ENCODE results near the gene ALG11. TPM values are rescaled to one million over a fixed set of nuclear protein-coding genes. Genes with fewer than 3 reads are reported as not detected.

Gene ALG11
- total RNA-seq, 1 donor from 2014 or later = 44.7 TPM

DNA sequence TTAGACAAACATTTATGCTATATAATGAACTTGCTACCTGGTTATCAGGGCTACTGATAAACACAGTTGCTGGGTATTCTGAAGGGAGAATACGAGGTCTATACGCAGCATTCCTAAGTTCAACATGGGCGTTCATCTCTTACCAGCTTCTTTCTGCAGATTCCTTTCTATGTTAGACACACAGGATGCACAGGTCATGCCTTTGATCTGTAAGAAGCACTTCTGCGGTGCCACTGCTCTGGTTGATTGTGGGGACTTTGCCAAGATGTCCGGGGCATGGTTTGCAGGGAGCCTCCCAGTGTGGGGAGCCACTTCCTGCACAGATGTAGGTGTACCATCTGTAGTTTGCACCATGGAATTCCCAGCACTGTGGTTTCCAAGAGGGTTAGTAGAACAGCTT, 41.8 kb upstream of the ALG11 start:
- Mint-ChIP-seq H3K4me1 (ENCODE audit: unreplicated experiment) (peaks cover 29% of the 10 kb centered on the region), H3K27ac (ENCODE audit: unreplicated experiment) (no peak overlapping the region), H3K9me3 (ENCODE audit: unreplicated experiment) (no peaks in the 10 kb centered on the region), H3K36me3 (ENCODE audit: low read depth, unreplicated experiment) (peaks cover 10% of the 10 kb centered on the region), H3K27me3 (ENCODE audit: unreplicated experiment) (peaks cover 3% of the 10 kb centered on the region), H3K4me3 (ENCODE audit: unreplicated experiment) (no peak overlapping the region)
- DNase-seq (ENCODE audit: low spot score) = no peak
- TF ChIP-seq, protein P1, sequence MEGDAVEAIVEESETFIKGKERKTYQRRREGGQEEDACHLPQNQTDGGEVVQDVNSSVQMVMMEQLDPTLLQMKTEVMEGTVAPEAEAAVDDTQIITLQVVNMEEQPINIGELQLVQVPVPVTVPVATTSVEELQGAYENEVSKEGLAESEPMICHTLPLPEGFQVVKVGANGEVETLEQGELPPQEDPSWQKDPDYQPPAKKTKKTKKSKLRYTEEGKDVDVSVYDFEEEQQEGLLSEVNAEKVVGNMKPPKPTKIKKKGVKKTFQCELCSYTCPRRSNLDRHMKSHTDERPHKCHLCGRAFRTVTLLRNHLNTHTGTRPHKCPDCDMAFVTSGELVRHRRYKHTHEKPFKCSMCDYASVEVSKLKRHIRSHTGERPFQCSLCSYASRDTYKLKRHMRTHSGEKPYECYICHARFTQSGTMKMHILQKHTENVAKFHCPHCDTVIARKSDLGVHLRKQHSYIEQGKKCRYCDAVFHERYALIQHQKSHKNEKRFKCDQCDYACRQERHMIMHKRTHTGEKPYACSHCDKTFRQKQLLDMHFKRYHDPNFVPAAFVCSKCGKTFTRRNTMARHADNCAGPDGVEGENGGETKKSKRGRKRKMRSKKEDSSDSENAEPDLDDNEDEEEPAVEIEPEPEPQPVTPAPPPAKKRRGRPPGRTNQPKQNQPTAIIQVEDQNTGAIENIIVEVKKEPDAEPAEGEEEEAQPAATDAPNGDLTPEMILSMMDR (IDR thresholded peaks at IDR 0.05; ENCODE audit: unreplicated experiment) = no peak

DNA sequence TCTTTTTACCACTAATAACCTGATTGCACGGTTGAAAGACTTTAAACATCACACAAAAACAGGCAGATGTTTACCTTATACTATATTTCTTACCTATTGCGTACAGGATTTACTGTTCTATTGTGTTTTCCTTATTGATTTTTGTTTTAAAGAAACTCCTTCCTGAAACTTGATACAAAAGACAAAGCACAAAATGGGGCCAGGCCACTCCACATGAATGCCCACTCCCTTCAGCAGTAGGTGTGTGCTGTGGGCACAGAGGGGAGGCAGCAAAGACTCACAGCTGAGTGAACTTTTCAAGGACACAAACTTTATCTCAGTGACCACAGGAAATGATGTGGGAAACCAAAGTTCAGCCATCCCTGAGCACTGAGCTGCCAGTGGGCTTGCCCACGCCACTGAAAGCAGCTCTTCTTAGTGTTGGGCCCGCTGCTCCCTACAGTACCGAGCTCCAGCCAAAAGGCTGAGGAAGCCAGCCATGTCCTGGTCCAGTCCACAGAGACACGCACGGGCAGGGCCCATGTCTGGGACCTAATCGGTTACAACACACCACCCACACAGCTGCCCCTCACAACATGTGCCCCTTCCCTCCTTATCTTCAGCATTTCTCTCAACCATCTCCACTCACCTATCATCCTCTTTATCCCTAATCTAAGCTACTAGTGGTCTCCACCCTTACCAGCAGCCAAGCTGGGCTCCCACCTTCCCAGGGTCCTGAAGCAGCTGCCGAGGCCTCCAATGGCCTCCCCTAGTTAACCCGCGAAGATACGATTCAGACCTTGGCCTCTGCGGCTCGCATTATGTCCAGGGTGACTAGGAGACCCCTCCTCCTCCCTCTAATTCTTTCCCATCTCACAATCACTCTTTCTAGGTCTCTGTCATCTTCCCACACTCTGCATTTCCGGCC, 40.4 kb upstream of the ALG11 start:
- no peak overlapping the region for H3K27ac Mint-ChIP-seq (ENCODE audit: unreplicated experiment)
- peaks cover 29% of the 10 kb centered on the region for H3K4me1 Mint-ChIP-seq (ENCODE audit: unreplicated experiment)
- peaks cover 3% of the 10 kb centered on the region for H3K27me3 Mint-ChIP-seq (ENCODE audit: unreplicated experiment)
- no peak overlapping the region for H3K4me3 Mint-ChIP-seq (ENCODE audit: unreplicated experiment)
- H3K9me3 Mint-ChIP-seq (ENCODE audit: unreplicated experiment) = no peaks in the 10 kb centered on the region
- H3K36me3 Mint-ChIP-seq (ENCODE audit: low read depth, unreplicated experiment) = peaks cover 6% of the 10 kb centered on the region
- no peak for DNase-seq (ENCODE audit: low spot score)
- TF ChIP-seq, protein P1 (IDR thresholded peaks at IDR 0.05; ENCODE audit: unreplicated experiment) = no peak

DNA sequence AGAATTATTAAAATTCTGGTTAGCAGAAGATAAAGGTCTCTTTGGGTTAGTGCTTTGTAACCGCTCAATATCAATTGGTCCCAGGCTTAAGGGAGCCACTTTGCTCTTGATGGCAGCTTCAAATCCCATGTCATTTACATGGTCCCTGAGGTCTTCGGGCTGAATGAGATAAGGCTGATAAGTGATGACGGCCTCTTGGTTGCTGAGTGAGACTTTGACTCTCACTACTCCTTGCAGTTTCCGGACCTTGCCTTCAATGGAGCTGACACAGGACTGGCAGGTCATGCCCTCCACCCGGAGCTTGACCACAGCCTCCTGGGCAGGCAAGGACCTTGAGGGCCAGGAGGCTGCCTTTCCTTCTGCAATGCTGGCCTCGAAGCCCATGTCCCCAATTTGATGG, 37.7 kb upstream of the ALG11 start:
- no peak for DNase-seq (ENCODE audit: low spot score)
- Mint-ChIP-seq H3K4me3 (ENCODE audit: unreplicated experiment) (no peak overlapping the region), H3K27me3 (ENCODE audit: unreplicated experiment) (peaks cover 3% of the 10 kb centered on the region), H3K27ac (ENCODE audit: unreplicated experiment) (no peak overlapping the region), H3K9me3 (ENCODE audit: unreplicated experiment) (no peaks in the 10 kb centered on the region), H3K4me1 (ENCODE audit: unreplicated experiment) (peaks cover 25% of the 10 kb centered on the region), H3K36me3 (ENCODE audit: low read depth, unreplicated experiment) (no peaks in the 10 kb centered on the region)
- TF ChIP-seq, protein P1 (IDR thresholded peaks at IDR 0.05; ENCODE audit: unreplicated experiment) = no peak

DNA sequence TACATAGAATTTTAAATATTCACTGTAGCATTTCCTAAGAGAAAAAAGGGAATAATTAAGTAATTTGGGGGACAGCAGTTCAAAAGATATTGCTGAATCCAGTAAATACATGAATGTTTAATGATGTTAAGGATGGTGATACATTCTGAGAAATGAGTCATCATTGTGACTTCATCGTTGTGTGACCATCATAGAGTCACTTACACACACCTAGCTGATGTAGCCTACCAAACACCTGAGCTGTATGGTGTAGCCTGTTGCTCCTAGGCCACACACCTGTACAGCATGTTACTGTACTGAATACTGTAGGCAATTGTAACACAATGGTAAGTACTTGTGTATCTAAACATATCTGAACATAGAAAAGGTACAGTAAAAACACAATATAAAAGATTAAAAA, 35.8 kb upstream of the ALG11 start:
- Mint-ChIP-seq H3K36me3 (ENCODE audit: low read depth, unreplicated experiment) (no peaks in the 10 kb centered on the region), H3K27ac (ENCODE audit: unreplicated experiment) (no peak overlapping the region), H3K9me3 (ENCODE audit: unreplicated experiment) (no peaks in the 10 kb centered on the region), H3K4me3 (ENCODE audit: unreplicated experiment) (no peak overlapping the region), H3K27me3 (ENCODE audit: unreplicated experiment) (peaks cover 3% of the 10 kb centered on the region), H3K4me1 (ENCODE audit: unreplicated experiment) (peaks cover 11% of the 10 kb centered on the region)
- no peak for DNase-seq (ENCODE audit: low spot score)
- TF ChIP-seq, protein P1 (IDR thresholded peaks at IDR 0.05; ENCODE audit: unreplicated experiment) = no peak

DNA sequence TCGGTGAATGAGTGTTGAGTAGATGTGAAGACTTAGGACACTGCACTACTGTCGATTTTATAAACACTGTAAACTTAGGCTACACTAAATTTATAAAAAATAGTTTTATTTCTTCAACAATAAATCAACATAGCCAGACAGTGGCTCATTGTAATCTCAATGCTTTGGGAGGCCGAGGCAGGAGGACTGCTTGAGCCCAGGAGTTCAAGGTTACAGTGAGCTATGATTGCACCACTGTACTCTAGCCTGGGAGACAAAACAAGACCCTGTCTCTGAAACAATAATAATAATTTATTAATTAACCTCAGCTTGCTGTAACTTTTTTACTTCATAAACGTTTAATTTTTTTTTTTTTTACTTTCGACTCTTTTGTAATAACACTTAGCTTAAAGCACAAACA, 35.3 kb upstream of the ALG11 start:
- TF ChIP-seq, protein P1 (IDR thresholded peaks at IDR 0.05; ENCODE audit: unreplicated experiment) = no peak
- Mint-ChIP-seq H3K27ac (ENCODE audit: unreplicated experiment) (no peak overlapping the region), H3K9me3 (ENCODE audit: unreplicated experiment) (no peaks in the 10 kb centered on the region), H3K27me3 (ENCODE audit: unreplicated experiment) (peaks cover 3% of the 10 kb centered on the region), H3K4me3 (ENCODE audit: unreplicated experiment) (no peak overlapping the region), H3K4me1 (ENCODE audit: unreplicated experiment) (peaks cover 6% of the 10 kb centered on the region), H3K36me3 (ENCODE audit: low read depth, unreplicated experiment) (no peaks in the 10 kb centered on the region)
- DNase-seq (ENCODE audit: low spot score) = no peak
